ENCODE results near the gene ERV3-1.
"Not testable (repeated sequence)": the region's sequence is repeated elsewhere in the genome, so short reads cannot be mapped to it uniquely, and the experiment has no call there.

The ERV3-1 gene

GRCh38 chr7:65036526-65036925 is 30.0 kb upstream of the ERV3-1 start:
- not testable (repeated sequence) for H3K36me3 ChIP-seq (ENCODE audit: control insufficient read depth in 2 of 2, insufficient read depth in 2 of 2, low read length in 2 of 2); H3K9me3 ChIP-seq (ENCODE audit: control insufficient read depth in 2 of 2, low read length in 2 of 2); H3K4me3 ChIP-seq (ENCODE audit: low read length in 2 of 2); H3K27me3 ChIP-seq (ENCODE audit: control insufficient read depth in 2 of 2, insufficient read depth in 2 of 2, low read length in 2 of 2); H3K9ac ChIP-seq (ENCODE audit: low read depth in 1 of 2, low read length in 2 of 2); H3K4me1 ChIP-seq (ENCODE audit: control insufficient read depth in 2 of 2, insufficient read depth in 2 of 2, low read length in 2 of 2)
- peak overlapping the region in 1 of 2 donors; percentile 32 for H3K27ac ChIP-seq (ENCODE audit: low read depth in 2 of 2, low read length in 2 of 2)

GRCh38 chr7:65035469-65035868 is 29.0 kb upstream of the ERV3-1 start:
- H3K9ac ChIP-seq (ENCODE audit: low read depth in 1 of 2, low read length in 2 of 2); H3K4me3 ChIP-seq (ENCODE audit: low read length in 2 of 2); H3K4me1 ChIP-seq (ENCODE audit: control insufficient read depth in 2 of 2, insufficient read depth in 2 of 2, low read length in 2 of 2); H3K27ac ChIP-seq (ENCODE audit: low read depth in 2 of 2, low read length in 2 of 2); H3K36me3 ChIP-seq (ENCODE audit: control insufficient read depth in 2 of 2, insufficient read depth in 2 of 2, low read length in 2 of 2); H3K27me3 ChIP-seq (ENCODE audit: control insufficient read depth in 2 of 2, insufficient read depth in 2 of 2, low read length in 2 of 2); H3K9me3 ChIP-seq (ENCODE audit: control insufficient read depth in 2 of 2, low read length in 2 of 2): not testable (repeated sequence)

- H3K27me3 ChIP-seq (ENCODE audit: control insufficient read depth in 2 of 2, insufficient read depth in 2 of 2, low read length in 2 of 2); H3K4me1 ChIP-seq (ENCODE audit: control insufficient read depth in 2 of 2, insufficient read depth in 2 of 2, low read length in 2 of 2); H3K9me3 ChIP-seq (ENCODE audit: control insufficient read depth in 2 of 2, low read length in 2 of 2); H3K9ac ChIP-seq (ENCODE audit: low read depth in 1 of 2, low read length in 2 of 2); H3K27ac ChIP-seq (ENCODE audit: low read depth in 2 of 2, low read length in 2 of 2); H3K36me3 ChIP-seq (ENCODE audit: control insufficient read depth in 2 of 2, insufficient read depth in 2 of 2, low read length in 2 of 2); H3K4me3 ChIP-seq (ENCODE audit: low read length in 2 of 2): not testable (repeated sequence)
Observed at GRCh38 chr7:65034120-65034782, 27.8 kb upstream of the ERV3-1 start.

- H3K9ac ChIP-seq (ENCODE audit: low read depth in 1 of 2, low read length in 2 of 2); H3K36me3 ChIP-seq (ENCODE audit: control insufficient read depth in 2 of 2, insufficient read depth in 2 of 2, low read length in 2 of 2); H3K9me3 ChIP-seq (ENCODE audit: control insufficient read depth in 2 of 2, low read length in 2 of 2); H3K27me3 ChIP-seq (ENCODE audit: control insufficient read depth in 2 of 2, insufficient read depth in 2 of 2, low read length in 2 of 2); H3K27ac ChIP-seq (ENCODE audit: low read depth in 2 of 2, low read length in 2 of 2); H3K4me3 ChIP-seq (ENCODE audit: low read length in 2 of 2); H3K4me1 ChIP-seq (ENCODE audit: control insufficient read depth in 2 of 2, insufficient read depth in 2 of 2, low read length in 2 of 2): not testable (repeated sequence)
Observed at GRCh38 chr7:65033391-65033790, 26.9 kb upstream of the ERV3-1 start.

DNA sequence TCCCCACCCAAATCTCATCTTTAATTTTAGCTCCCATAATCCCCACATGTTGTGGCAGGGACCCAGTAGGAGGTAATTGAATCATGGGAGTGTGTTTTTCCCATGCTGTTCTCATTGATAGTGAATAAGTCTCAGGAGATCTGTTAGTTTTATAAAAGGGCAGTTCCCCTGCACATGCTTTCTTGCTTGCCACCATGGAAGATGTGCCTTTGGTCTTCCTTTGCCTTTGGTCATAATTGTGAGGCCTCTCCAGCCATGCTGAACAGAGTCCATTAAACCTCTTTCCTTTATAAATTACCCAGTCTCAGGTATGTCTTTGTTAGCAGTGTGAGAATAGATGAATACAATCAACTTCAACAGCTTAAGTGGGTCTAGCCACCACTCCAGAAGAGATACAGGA is 18.5 kb upstream of the ERV3-1 start:
- not testable (repeated sequence) for H3K36me3 ChIP-seq (ENCODE audit: control insufficient read depth in 2 of 2, insufficient read depth in 2 of 2, low read length in 2 of 2)

DNA sequence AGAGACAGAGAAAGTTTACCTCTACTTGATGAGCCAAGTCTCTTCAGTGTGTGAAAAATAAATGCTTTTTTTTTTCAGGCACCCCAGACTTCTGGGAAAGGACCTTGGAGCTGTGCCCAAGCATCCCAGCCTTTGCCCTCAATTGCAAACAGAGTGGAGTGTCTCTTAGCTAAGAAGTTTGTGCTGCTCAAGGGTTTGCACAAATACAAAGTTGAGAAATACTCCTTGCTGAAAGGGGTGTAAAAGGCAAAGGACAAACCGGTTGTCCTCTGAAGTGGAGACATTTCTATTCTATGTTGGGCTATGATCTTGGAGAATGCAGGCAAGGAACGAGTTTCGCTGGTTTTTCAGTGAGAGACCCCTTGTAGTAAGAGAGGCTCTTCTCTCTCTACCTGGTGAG is 14.5 kb upstream of the ERV3-1 start:
- not testable (repeated sequence) for H3K4me3 ChIP-seq (ENCODE audit: low read length in 2 of 2); H3K9me3 ChIP-seq (ENCODE audit: control insufficient read depth in 2 of 2, low read length in 2 of 2); H3K9ac ChIP-seq (ENCODE audit: low read depth in 1 of 2, low read length in 2 of 2); H3K4me1 ChIP-seq (ENCODE audit: control insufficient read depth in 2 of 2, insufficient read depth in 2 of 2, low read length in 2 of 2); H3K36me3 ChIP-seq (ENCODE audit: control insufficient read depth in 2 of 2, insufficient read depth in 2 of 2, low read length in 2 of 2); H3K27ac ChIP-seq (ENCODE audit: low read depth in 2 of 2, low read length in 2 of 2); H3K27me3 ChIP-seq (ENCODE audit: control insufficient read depth in 2 of 2, insufficient read depth in 2 of 2, low read length in 2 of 2)

More for the DNA sequence above, 18.5 kb upstream of the ERV3-1 start:
- H3K27me3 ChIP-seq (ENCODE audit: control insufficient read depth in 2 of 2, insufficient read depth in 2 of 2, low read length in 2 of 2); H3K9me3 ChIP-seq (ENCODE audit: control insufficient read depth in 2 of 2, low read length in 2 of 2); H3K4me3 ChIP-seq (ENCODE audit: low read length in 2 of 2); H3K27ac ChIP-seq (ENCODE audit: low read depth in 2 of 2, low read length in 2 of 2); H3K4me1 ChIP-seq (ENCODE audit: control insufficient read depth in 2 of 2, insufficient read depth in 2 of 2, low read length in 2 of 2); H3K9ac ChIP-seq (ENCODE audit: low read depth in 1 of 2, low read length in 2 of 2): not testable (repeated sequence)

- not testable (repeated sequence) for H3K27me3 ChIP-seq (ENCODE audit: control insufficient read depth in 2 of 2, insufficient read depth in 2 of 2, low read length in 2 of 2); H3K36me3 ChIP-seq (ENCODE audit: control insufficient read depth in 2 of 2, insufficient read depth in 2 of 2, low read length in 2 of 2); H3K27ac ChIP-seq (ENCODE audit: low read depth in 2 of 2, low read length in 2 of 2); H3K4me3 ChIP-seq (ENCODE audit: low read length in 2 of 2); H3K9me3 ChIP-seq (ENCODE audit: control insufficient read depth in 2 of 2, low read length in 2 of 2); H3K9ac ChIP-seq (ENCODE audit: low read depth in 1 of 2, low read length in 2 of 2)
- peaks cover 4 to 12% of the 10 kb centered on the region in 2 donors for H3K4me1 ChIP-seq (ENCODE audit: control insufficient read depth in 2 of 2, insufficient read depth in 2 of 2, low read length in 2 of 2)
Observed at GRCh38 chr7:65009881-65010280, 3.4 kb upstream of the ERV3-1 start.

DNA sequence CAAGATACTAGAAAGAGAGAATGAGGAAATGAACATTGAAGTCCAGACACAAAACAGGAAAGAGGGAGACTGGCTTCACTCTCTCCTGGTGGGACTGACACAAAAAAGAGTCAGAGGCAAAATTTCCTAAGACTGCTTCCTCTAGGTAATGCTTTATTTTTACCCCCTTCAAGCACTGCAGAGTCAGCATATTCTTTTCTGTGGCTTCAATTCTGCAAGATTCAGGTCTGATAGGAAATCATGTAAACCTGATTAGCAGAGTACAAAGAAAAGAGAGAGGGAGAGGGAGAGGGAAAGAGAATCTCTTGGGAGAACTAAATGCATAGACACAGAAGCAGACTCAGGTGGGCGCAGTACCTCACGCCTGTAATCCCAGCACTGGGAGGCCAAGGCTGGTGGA is 2.9 kb upstream of the ERV3-1 start:
- H3K4me3 ChIP-seq (ENCODE audit: low read length in 2 of 2); H3K27me3 ChIP-seq (ENCODE audit: control insufficient read depth in 2 of 2, insufficient read depth in 2 of 2, low read length in 2 of 2); H3K9me3 ChIP-seq (ENCODE audit: control insufficient read depth in 2 of 2, low read length in 2 of 2); H3K27ac ChIP-seq (ENCODE audit: low read depth in 2 of 2, low read length in 2 of 2); H3K36me3 ChIP-seq (ENCODE audit: control insufficient read depth in 2 of 2, insufficient read depth in 2 of 2, low read length in 2 of 2); H3K9ac ChIP-seq (ENCODE audit: low read depth in 1 of 2, low read length in 2 of 2): not testable (repeated sequence)
- H3K4me1 ChIP-seq (ENCODE audit: control insufficient read depth in 2 of 2, insufficient read depth in 2 of 2, low read length in 2 of 2), result peaks cover 5 to 16% of the 10 kb centered on the region in 2 donors

GRCh38 chr7:65007036-65007435 is 549 bp upstream of the ERV3-1 start:
- not testable (repeated sequence) for H3K36me3 ChIP-seq (ENCODE audit: control insufficient read depth in 2 of 2, insufficient read depth in 2 of 2, low read length in 2 of 2); H3K9me3 ChIP-seq (ENCODE audit: control insufficient read depth in 2 of 2, low read length in 2 of 2); H3K27me3 ChIP-seq (ENCODE audit: control insufficient read depth in 2 of 2, insufficient read depth in 2 of 2, low read length in 2 of 2)
- Histone ChIP-seq H3K9ac (ENCODE audit: low read depth in 1 of 2, low read length in 2 of 2) (peak overlapping the region; percentile 19 to 26), H3K4me3 (ENCODE audit: low read length in 2 of 2) (peak overlapping the region; percentile 91 to 95), H3K27ac (ENCODE audit: low read depth in 2 of 2, low read length in 2 of 2) (peak overlapping the region in 1 of 2 donors; percentile 89), H3K4me1 (ENCODE audit: control insufficient read depth in 2 of 2, insufficient read depth in 2 of 2, low read length in 2 of 2) (peaks cover 5 to 16% of the 10 kb centered on the region in 2 donors)

- Histone ChIP-seq H3K4me1 (ENCODE audit: control insufficient read depth in 2 of 2, insufficient read depth in 2 of 2, low read length in 2 of 2) (peaks cover 5 to 16% of the 10 kb centered on the region in 2 donors), H3K36me3 (ENCODE audit: control insufficient read depth in 2 of 2, insufficient read depth in 2 of 2, low read length in 2 of 2) (peaks cover 0 to 6% of the 10 kb centered on the region in 2 donors), H3K9me3 (ENCODE audit: control insufficient read depth in 2 of 2, low read length in 2 of 2) (no peaks in the 10 kb centered on the region), H3K27me3 (ENCODE audit: control insufficient read depth in 2 of 2, insufficient read depth in 2 of 2, low read length in 2 of 2) (no peaks in the 10 kb centered on the region), H3K4me3 (ENCODE audit: low read length in 2 of 2) (no peak overlapping the region), H3K27ac (ENCODE audit: low read depth in 2 of 2, low read length in 2 of 2) (no peak overlapping the region), H3K9ac (ENCODE audit: low read depth in 1 of 2, low read length in 2 of 2) (no peak overlapping the region)
Observed at GRCh38 chr7:65004575-65004974, 1.9 kb downstream of the ERV3-1 start.

All from mucosa of rectum (tissue), 2 donors.